ENCODE data around the gene KRTAP13-3. TPM values are rescaled to one million over a fixed set of nuclear protein-coding genes. Genes with fewer than 3 reads are reported as not detected.

KRTAP13-3 gene, protein sequence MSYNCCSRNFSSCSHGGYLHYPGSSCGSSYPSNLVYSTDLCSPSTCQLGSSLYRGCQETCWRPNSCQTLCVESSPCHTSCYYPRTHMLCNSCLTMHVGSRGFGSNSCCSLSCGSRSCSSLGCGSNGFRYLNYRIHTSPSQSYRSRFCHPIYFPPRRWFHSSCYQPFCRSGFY
- polyA plus RNA-seq = not detected

DNA sequence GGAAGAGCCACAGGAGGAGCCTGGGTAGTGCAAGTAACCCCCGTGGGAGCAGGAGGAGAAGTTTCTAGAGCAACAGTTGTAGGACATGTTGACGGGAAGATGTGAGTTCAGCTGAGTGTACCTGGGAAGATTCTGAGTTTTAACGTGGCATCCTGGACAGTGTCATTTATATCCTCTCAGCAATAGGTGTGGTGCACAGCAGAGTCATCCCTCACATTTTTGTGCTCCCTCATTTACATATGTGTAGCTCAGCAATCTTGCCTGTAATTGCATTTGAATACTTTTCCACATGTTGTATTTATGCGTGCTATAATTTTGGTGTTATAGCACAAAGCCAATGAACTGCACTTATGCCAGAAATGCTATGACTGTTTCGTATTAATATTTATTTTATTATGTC, at the start of gene KRTAP13-3:
KRTAP13-3 (minus strand) TSS at position 101 of the 400 bp plus-strand sequence; CDS start at position 87, 14 bp downstream.
- no peak within 1 kb of the TSS for H3K27ac ChIP-seq (ENCODE audit: low read depth, low read length)
- 74 to 82% (median 80%) methylated on average over 5 of the region's 5 CpGs for WGBS, 3 donors

- WGBS, 3 donors = 47 to 52% (median 48%) methylated on average over 6 of the region's 6 CpGs
- no peak overlapping the region for H3K27ac ChIP-seq (ENCODE audit: low read depth, low read length)
Observed at GRCh38 chr21:30468900-30469714, 43.4 kb upstream of the KRTAP13-3 start.

GRCh38 chr21:30463713-30464112, 38.0 kb upstream of the KRTAP13-3 start:
- no peak overlapping the region for H3K27ac ChIP-seq (ENCODE audit: low read depth, low read length)
- 47 to 75% (median 58%) methylated on average over 3 of the region's 3 CpGs for WGBS, 3 donors

GRCh38 chr21:30448514-30448913, 22.8 kb upstream of the KRTAP13-3 start:
- 83 to 93% (median 90%) methylated on average over 3 of the region's 3 CpGs for WGBS, 3 donors
- no peak overlapping the region for H3K27ac ChIP-seq (ENCODE audit: low read depth, low read length)

GRCh38 chr21:30447056-30447455, 21.3 kb upstream of the KRTAP13-3 start:
- H3K27ac ChIP-seq (ENCODE audit: low read depth, low read length) = no peak overlapping the region
- 18 to 41% (median 36%) methylated on average over 4 of the region's 4 CpGs for WGBS, 3 donors

DNA sequence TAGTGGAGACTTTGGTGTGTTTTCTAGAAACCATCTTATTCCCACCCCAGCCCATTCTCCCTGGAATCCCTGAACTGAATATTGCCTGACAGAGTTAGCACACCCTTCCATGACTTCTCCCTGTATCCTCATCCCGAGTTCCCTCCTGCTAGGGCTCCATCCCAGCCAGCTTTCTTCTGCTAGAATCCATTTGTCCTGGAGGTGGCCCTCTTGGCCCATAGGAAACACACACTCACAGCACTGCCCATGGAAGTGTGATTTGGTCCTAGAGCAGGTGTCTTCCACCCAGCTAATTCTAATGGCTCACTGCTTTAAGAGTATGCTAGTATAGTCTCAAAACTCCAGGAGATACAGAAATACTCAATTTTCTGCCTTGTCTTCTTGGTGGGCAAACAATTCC, 18.5 kb upstream of the KRTAP13-3 start:
- no peak overlapping the region for H3K27ac ChIP-seq (ENCODE audit: low read depth, low read length)
- WGBS, 3 donors = 33 to 62% (median 56%) methylated on average over 1 of the region's 1 CpG

DNA sequence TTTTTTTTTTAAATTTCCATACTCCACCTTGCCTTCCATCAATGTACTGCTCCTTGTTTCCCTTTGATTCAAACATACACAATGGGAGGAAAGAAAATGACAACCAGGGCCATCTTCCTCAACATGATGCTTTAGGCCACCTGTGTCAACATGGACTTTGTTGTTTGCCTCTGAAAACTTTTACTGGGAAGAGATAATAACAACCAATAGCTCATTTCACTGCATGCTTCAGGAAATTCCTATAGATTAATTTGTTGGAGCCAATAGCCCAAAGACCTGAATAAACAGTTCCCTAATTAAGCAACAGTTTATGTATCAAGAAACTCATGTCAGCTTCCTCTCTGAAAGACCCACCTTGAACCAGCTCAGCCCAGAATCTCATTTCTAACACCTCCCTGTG, 17.5 kb upstream of the KRTAP13-3 start:
- no peak overlapping the region for H3K27ac ChIP-seq (ENCODE audit: low read depth, low read length)

- no peak within 1 kb of the TSS for H3K27ac ChIP-seq (ENCODE audit: low read depth, low read length)
- WGBS, 3 donors = 88 to 95% (median 93%) methylated on average over 5 of the region's 5 CpGs
Observed at GRCh38 chr21:30439975-30440374, 14.2 kb upstream of the KRTAP13-3 start, which contains the start of gene KRTAP15-1. Gene KRTAP15-1, plus strand, starts transcription at chr21:30440275. Its CDS starts 53 bp downstream, at chr21:30440328.

DNA sequence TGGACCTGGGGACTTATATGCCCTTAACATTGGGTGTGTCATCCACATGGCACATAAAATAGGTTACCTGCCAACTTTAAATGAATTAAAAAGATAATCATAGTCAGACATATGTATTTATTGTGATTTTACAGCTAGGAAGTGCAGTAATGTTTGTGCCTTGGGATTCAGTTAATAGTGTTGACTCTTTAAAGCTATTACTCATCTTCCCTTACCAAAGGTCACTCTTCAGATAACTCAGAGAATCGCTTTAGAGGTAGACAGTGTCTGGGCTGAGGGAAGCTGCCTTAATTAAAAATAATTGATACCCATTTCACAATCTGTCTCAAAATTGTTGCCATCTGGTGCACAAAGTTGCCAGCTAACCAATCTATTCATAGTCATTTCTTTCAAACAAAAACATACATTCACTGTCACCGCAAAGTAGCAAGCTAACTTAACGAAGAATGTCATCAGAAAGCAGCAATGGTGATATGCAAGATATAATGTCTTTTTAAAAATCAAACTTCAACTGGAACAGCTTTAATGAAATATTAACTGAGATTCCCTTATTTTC, 11.4 kb upstream of the KRTAP13-3 start:
- 47 to 78% (median 77%) methylated on average over 3 of the region's 3 CpGs for WGBS, 3 donors
- no peak overlapping the region for H3K27ac ChIP-seq (ENCODE audit: low read depth, low read length)

GRCh38 chr21:30434033-30434631, 8.4 kb upstream of the KRTAP13-3 start:
- 30 to 36% (median 36%) methylated on average over 10 of the region's 10 CpGs for WGBS, 3 donors
- no peak overlapping the region for H3K27ac ChIP-seq (ENCODE audit: low read depth, low read length)

DNA sequence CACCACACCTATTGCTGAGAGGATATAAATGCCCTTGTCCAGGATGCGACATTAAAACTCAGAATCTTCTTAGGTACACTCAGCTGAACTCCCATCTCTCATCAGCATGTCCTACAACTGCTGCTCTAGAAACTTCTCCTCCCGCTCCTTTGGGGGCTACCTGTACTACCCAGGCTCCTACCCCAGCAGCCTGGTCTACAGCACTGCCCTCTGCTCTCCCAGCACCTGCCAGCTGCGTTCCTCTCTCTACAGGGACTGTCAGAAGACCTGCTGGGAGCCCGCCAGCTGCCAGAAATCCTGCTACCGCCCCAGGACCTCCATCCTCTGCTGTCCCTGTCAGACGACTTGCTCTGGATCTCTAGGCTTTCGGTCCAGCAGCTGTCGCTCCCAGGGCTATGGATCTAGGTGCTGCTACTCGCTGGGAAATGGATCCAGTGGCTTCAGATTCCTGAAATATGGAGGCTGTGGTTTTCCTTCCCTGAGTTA, 4.5 kb upstream of the KRTAP13-3 start, which contains the start of gene KRTAP13-4:
KRTAP13-4 (plus strand) TSS at position 51 of the 486 bp plus-strand sequence; CDS start at position 107, 56 bp downstream.
- no peak within 1 kb of the TSS for H3K27ac ChIP-seq (ENCODE audit: low read depth, low read length)
- WGBS, 3 donors = 74 to 88% (median 78%) methylated on average over 9 of the region's 9 CpGs

DNA sequence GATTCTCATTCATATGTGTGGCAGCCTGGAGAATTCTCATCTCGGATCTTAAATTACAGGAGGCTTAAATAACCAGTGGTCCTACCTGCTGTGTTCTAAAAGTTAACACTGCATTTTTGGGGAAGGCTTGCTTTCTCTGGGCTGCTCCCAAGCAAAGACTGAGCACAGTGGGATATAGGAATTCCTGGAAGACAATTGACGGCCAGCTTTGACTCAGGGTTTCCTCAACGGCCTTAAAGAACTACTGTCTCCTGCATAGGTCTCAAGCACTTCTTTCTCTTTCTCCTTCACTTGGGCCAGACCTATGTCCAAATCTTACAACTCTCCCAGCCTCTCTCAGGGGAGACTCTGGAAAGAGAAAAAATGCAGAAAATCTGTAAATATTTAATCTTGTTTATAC, 1.0 kb upstream of the KRTAP13-3 start:
- 38 to 68% (median 52%) methylated on average over 3 of the region's 3 CpGs for WGBS, 3 donors
- no peak overlapping the region for H3K27ac ChIP-seq (ENCODE audit: low read depth, low read length)

DNA sequence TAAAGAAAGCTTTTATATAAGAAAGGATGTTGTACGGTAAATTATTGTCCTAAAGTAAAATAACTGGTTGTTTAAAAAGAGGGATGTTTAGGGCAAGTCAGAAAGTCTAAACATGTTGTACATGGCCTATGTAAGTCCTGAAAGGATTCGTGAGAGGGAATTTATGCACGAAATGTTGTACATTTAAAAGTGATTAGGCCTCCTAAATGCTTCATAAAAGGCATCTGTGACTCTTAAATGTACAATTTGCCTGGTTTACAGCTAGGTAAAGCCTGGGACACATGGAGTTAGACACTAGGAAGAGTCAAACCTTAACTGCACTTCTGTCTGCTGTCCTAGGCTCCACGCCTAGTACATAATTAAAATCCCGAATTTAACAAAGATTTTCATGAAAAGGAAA, 9.7 kb downstream of the KRTAP13-3 start:
- WGBS, 3 donors = 74 to 84% (median 80%) methylated on average over 5 of the region's 5 CpGs

DNA sequence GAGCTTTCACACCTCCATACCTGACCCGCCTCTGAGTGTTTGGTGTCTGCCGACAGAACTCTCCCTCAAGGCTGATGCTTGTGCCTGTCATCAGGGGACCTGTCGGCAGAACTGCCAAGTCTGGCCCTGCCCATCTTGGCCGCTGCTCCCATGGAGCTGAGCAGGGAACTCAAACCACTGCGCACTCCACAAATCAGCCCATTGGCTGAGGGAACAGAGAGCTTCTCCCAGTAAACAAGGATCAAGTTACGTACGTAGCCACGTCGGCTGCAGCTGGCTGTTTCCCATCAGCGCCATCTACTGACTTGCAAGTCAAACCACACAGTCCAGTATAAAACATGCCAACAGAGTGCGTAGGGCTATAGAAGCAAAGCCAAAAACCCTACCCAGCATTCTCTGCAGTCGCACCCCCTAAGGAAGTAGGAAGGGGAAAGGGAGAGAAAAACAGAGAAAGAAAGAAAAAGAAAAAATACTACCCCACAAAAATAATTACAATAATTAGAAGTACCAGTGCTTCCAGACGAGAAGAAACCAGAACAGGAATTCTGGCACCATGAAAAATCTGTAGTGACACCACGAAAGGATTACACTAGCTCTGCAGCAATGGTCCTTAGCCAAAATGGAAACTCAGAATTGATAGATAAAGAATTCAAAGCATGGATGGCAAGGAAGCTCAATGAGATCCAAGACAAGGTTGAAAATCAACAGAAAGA, 16.8 kb downstream of the KRTAP13-3 start:
- no peak overlapping the region for H3K27ac ChIP-seq (ENCODE audit: low read depth, low read length)
- WGBS, 3 donors = 21 to 33% (median 24%) methylated on average over 14 of the region's 14 CpGs

More for the DNA sequence above, 9.7 kb downstream of the KRTAP13-3 start:
- no peak overlapping the region for H3K27ac ChIP-seq (ENCODE audit: low read depth, low read length)

DNA sequence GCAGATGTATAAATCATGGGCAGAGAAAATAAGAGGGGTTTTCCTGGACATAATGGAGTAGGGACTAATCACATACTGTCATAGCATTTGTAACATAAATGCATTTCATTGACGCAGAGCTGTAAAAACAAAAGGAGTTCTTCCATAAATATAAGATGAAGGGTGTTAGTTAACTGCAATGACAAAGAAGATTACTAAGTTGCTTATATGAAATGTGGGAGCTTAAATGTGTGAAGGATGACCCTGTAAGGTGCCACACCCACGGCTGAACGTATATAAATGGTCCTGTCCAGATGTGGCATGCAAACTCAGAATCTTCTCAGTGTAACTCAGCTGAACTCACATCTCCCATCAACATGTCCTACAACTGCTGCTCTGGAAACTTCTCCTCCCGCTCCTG, 30.0 kb downstream of the KRTAP13-3 start, which contains the start of gene KRTAP13-1:
KRTAP13-1 (plus strand) TSS at position 301 of the 400 bp plus-strand sequence; CDS start at position 357, 56 bp downstream.
- WGBS, 3 donors = 63 to 88% (median 78%) methylated on average over 4 of the region's 4 CpGs
- no peak within 1 kb of the TSS for H3K27ac ChIP-seq (ENCODE audit: low read depth, low read length)

GRCh38 chr21:30391492-30392025, 34.2 kb downstream of the KRTAP13-3 start:
- H3K27ac ChIP-seq (ENCODE audit: low read depth, low read length) = no peak overlapping the region
- WGBS, 3 donors = 60 to 64% (median 63%) methylated on average over 2 of the region's 2 CpGs

- WGBS, 3 donors = 41 to 52% (median 48%) methylated on average over 1 of the region's 1 CpG
- no peak overlapping the region for H3K27ac ChIP-seq (ENCODE audit: low read depth, low read length)
Observed at GRCh38 chr21:30382201-30382600, 43.5 kb downstream of the KRTAP13-3 start.

Measured in adipose tissue (tissue), 3 donors.